ENCODE results near the gene PPARA. TPM values are rescaled to one million over a fixed set of nuclear protein-coding genes. Genes with fewer than 3 reads are reported as not detected.

The PPARA gene
- total and polyA plus RNA-seq, 9 of the 15 experiments (the other 6 are each of a cell fraction or from before 2014, with no cell fraction given): 0.64 to 5.3 (median 3.5) TPM

GRCh38 chr22:46250035-46250782 lies 99.9 kb downstream of the PPARA start, which contains the start of gene CDPF1 (continued):
- peak; percentile 94 for TF ChIP-seq POLR2G (IDR thresholded peaks at IDR 0.05; ENCODE audit: low read depth, low read length)
- TF ChIP-seq RAD21 (CRISPR knock-in tag; conservative IDR thresholded peaks at IDR 0.05 in 1 of 2, IDR thresholded peaks at IDR 0.05 in 1 of 2): peak in 1 of 2 experiments; percentile 30; a peak in 2 of 4 replicates
- peak in 1 of 2 experiments; percentile 47; a peak in 1 of 4 replicates for TF ChIP-seq NONO (IDR thresholded peaks at IDR 0.05; ENCODE audit: low read depth in 2 of 2, low read length in 1 of 2)
- peak; percentile 79 for TF ChIP-seq ZBTB40 (IDR thresholded peaks at IDR 0.05)
- TF ChIP-seq ZBTB40 (CRISPR knock-in tag; IDR thresholded peaks at IDR 0.05): no peak
- TF ChIP-seq SREBF2 (CRISPR knock-in tag; IDR thresholded peaks at IDR 0.05): no peak
- TF ChIP-seq, protein P1, sequence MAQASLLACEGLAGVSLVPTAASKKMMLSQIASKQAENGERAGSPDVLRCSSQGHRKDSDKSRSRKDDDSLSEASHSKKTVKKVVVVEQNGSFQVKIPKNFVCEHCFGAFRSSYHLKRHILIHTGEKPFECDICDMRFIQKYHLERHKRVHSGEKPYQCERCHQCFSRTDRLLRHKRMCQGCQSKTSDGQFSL (CRISPR knock-in tag; IDR thresholded peaks at IDR 0.05): no peak
- TF ChIP-seq, protein P1 (tag; IDR thresholded peaks at IDR 0.05): no peak
- TF ChIP-seq ZNF24 (IDR thresholded peaks at IDR 0.05): no peak
- TF ChIP-seq SMAD2 (IDR thresholded peaks at IDR 0.05; ENCODE audit: low read depth, low read length): no peak
- TF ChIP-seq, protein P2, sequence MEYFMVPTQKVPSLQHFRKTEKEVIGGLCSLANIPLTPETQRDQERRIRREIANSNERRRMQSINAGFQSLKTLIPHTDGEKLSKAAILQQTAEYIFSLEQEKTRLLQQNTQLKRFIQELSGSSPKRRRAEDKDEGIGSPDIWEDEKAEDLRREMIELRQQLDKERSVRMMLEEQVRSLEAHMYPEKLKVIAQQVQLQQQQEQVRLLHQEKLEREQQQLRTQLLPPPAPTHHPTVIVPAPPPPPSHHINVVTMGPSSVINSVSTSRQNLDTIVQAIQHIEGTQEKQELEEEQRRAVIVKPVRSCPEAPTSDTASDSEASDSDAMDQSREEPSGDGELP (CRISPR knock-in tag; IDR thresholded peaks at IDR 0.05; ENCODE audit: borderline replicate concordance): peak; percentile 39; the same call in 1 of the 2 replicates
- 0 out of 2 replicates have a peak, but pooled peaks have one; percentile 46 for TF ChIP-seq GTF2F1 (IDR thresholded peaks at IDR 0.05; ENCODE audit: low read depth, low read length)
- TF ChIP-seq RUNX1 (IDR thresholded peaks at IDR 0.05; ENCODE audit: low read depth): no peak
- peak; percentile 64 for TF ChIP-seq KDM5B (IDR thresholded peaks at IDR 0.05; ENCODE audit: insufficient replicate concordance, low read depth, low read length)
- peak; percentile 52 for TF ChIP-seq POLR2B (IDR thresholded peaks at IDR 0.05; ENCODE audit: low read depth, partially characterized antibody)

All from K562 (cell line).